GM18951 (cell line): ENCODE results near the gene TUBB2A.

Source experiments
- POLR2A ChIP-seq: IDR thresholded peaks from 4 replicates; pipeline ENCODE4 v1.6.1; 2011; ENCODE audit warnings: mild to moderate bottlenecking; ENCODE audit not compliant: insufficient read length, insufficient read depth; ENCODE audit errors: extremely low read depth
- in situ Hi-C: fragments of 300-500 bp; cut with MboI; formaldehyde crosslinking; loops from one replicate; pipeline ENCODE4 v1.12.0; 2022; ENCODE audit warnings: low sequenced_read_pairs, mixed read lengths, inconsistent platforms; ENCODE audit not compliant: unreplicated experiment

TUBB2A gene

DNA sequence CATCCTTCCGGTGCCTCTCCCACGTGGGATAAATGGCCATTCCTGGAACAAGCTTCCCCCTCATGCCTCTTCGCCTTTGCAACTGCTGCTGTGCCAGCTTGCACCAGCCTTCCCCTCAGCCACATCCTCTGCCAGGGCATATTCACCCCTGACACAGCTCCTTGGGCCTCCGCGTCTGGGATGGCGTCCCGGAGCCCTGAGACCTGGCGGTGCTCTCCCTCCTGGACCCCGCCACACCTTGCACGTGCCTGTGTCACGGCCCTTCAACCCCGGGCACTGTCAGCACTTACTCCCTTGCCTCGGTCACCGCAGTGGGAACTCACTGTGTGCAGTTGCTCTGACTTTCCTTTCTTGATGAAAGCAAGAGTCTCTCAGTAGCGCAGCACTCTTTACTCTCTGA lies 25.6 kb downstream of the TUBB2A start:
- no peak for TF ChIP-seq POLR2A
- in situ Hi-C loops: no loop called here

DNA sequence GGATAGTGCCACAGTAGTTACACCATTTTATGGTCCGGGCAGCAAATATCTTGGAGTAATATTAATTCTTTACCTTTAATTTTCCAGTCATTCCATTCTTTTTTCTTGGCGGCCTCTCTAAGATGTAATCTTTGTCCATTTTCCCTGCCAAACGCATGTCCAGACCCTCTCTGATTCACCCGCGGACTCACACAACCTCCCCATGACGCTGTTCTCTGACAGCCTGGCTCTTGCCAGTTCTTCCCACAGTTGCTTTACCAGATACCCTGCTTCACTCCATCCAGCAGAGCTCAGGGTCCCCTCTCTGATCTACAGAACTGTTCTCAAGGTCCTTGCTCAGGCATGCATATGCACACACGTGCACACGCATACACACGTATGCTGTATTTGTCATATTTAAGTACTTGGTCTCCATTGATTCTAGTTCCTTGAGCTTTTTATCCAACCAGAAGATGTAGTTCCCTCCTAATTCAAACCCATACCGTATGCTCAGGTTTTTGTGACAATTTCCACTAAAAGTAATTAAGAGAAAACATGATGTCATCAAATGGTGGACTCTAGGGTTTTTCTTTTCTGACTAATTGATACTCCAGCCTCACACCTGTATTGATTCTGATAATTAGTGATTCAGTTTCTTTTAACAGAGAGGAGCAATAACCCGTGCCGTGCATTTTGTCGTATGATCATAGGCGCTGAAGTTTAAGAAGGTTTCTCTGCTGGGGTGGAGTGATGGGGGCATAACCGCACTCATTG lies 28.8 kb downstream of the TUBB2A start:
- in situ Hi-C loops: loop anchor here (10.0 kb wide), 1 partner anchor 126 kb away; the partner anchor contains the start of gene PSMG4

DNA sequence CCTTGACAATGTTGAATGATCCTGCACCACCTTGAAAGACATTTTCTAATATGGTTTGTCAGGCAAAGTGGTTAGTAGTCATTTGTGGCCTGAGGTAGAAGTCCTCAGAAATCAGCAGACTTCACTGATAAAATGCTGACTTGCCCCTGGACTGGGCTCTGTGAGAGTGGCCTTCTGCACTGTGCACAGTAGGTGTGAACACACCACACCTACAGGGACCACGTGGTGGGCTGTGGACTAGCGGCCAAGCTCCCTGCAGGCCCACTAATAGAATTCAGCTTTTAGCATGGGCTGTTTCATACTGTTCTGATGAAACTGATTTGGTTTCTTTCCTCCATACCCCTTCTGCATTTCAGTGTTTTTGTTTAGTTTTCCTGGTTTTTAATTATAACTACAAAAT lies 31.5 kb downstream of the TUBB2A start:
- in situ Hi-C loops: loop anchor here (10.0 kb wide), 1 partner anchor 129 kb away; the partner anchor contains the start of gene PSMG4
- no peak for TF ChIP-seq POLR2A

More for the DNA sequence above, 28.8 kb downstream of the TUBB2A start:
- no peak for TF ChIP-seq POLR2A

DNA sequence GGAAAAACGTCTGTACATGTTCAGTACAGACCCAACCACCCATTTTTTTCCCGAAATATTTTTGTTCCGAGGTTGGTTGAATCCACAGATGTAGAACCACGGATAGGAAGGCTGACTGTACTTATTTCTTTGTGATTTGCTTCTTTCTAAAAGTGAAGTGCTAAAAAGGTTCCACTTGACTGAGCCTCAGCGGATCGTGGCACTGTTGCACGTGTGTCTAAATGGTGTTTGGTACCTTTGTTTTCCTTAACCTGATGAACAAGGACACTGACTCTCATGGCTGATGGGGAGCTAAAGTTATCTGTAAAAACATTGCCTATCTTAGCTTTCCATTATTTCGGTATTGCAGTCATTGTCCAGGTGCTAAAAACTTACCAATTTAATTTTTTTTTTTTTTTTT lies 32.7 kb downstream of the TUBB2A start:
- in situ Hi-C loops: loop anchor here (10.0 kb wide), 1 partner anchor 130 kb away; the partner anchor contains the start of gene PSMG4
- TF ChIP-seq POLR2A: no peak

DNA sequence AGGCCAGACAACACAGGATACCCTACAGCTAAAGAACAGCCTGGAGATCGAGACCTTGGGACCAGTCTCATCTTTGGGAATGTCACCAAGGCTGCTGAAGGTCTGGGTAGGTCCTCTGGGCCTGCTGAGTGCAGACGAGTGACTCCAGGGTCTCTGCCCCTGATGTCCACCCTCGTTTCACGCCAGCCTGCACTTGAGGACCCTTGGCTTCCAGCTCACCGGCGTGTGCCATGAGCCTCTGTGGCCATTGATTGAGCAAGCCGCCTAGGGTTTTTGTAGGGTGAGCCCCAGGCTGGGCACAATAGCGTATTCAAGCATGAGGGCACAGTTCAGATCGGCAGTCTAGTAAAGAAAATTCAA lies 34.5 kb downstream of the TUBB2A start:
- no peak for TF ChIP-seq POLR2A
- in situ Hi-C loops: loop anchor here (10.0 kb wide), 1 partner anchor 132 kb away; the partner anchor contains the start of gene PSMG4

DNA sequence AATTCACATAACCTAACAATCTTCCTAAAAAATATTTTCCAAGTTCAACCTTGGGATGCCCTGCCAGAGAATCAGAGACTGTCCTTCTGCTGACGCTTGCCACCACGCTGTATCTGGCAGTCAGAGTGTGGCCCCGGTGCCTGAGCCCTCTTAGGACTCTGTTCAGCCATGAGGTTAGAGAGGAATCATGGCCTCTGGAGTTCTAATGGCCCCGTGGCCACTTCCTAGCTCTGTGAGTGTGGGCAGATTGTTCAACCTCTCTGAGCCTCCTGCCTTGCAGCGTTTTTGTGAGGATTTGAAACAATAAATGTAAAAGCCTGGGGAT lies 36.6 kb downstream of the TUBB2A start:
- in situ Hi-C loops: loop anchor here (10.0 kb wide), 1 partner anchor 134 kb away; the partner anchor contains the start of gene PSMG4
- TF ChIP-seq POLR2A: no peak

DNA sequence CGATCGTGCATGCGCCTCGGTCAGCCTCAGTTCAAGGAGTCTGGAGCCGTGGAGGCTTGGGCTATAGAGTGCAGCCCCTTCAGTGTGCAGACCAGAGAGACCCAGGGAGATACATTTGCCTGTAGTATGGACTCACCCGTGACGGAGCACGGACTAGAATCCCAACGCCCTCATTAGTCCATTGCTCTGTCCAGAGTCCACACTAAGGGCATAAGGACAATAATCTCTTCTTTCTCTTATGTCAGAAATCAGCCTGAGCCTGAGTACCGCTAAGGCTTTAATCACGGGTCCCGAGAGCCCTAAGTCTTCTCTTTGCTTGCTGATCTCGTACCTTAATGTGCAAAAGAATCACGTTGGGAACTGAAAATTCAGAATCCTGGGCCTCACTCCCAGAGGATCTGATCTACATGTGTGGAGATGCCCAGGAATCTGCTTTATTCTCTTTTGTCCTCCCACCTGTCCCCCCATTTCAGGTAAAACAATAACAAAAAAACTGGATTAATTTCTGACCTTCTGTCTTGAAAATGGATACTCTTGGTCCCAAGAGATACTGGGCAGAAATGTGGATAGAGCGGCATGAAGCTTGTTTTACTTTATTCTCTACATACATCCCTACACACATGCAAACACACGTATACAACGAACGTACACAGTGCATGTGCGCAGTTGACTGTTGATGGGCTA lies 38.2 kb downstream of the TUBB2A start:
- in situ Hi-C loops: no loop called here
- TF ChIP-seq POLR2A: no peak

DNA sequence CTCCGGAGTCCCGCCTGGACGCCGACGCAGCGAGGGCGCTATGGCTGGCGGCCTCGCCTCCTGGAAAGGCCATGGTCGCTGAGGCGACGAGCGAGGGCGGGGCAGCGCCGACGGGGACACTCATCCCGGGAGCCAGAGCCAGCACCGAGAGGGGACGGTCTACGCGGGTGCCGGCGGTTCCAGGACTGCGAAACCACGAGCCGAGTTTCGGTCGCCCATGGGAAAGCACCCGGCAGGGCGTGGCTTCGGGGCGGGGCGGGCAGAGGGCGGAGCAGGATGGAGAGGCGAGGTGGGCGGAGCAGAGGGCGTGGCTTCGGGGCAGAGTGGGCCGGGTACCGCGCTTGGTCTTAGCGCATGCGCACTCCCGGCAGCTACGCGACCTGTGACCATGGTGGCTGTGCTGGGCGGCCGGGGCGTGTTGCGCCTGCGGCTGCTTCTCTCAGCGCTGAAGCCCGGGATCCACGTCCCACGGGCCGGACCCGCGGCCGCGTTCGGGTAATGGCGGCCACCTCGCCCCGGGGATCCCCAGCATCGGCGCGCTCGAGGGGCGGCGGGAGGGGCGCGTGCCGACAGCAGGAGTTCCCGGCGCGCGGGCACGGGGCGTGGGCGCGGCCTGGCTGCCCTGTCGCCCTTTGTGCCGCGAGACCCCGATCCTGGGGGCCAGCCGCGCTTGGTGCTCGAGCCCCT lies 38.8 kb downstream of the TUBB2A start, which contains the start of gene BPHL:
TSS of gene BPHL (plus strand) at position 359 of the 687 bp plus-strand sequence. CDS start at position 389, 30 bp downstream.
- in situ Hi-C loops: no loop called here
- peak; percentile 84 for TF ChIP-seq POLR2A

DNA sequence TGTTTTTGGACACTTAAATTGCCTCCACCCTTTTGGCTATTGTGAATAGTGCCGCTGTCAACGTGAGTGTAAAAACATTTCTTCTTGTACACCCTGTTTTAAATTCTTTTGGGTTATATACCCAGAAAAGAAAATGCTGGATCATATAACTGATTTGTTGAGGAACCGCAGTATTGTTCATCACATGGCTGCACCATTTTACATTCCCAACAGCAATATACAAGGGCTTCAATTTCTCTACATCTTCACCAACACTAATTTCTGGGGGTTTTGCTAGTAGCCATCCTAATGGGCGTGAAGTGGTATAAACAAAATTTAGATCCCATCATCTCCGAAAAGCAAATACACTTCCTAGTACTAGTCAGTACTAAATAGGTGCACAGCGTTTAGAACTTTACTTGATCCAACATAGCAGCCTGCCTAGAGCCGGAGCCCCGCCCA lies 39.4 kb downstream of the TUBB2A start:
- in situ Hi-C loops: no loop called here
- no peak for TF ChIP-seq POLR2A

DNA sequence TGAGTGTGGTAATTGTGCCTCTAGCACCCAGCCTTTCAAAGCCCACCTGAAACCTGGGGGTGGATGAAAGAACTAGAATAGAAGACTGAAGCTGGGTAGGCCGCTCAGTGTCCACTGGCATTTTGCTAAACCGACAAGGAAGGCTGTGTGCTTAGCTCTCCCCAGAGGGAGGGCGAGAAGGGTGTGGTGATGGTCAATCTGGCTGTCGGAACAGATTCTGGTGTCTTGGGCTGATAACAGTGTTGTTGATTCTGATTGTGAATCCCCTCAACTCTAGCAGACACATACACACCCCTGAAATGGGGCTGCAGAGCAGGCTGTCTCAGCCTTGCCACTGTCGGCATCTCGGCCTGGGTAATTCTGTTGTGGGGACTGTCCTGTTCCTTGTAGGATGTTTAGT lies 43.0 kb downstream of the TUBB2A start:
- in situ Hi-C loops: no loop called here
- no peak for TF ChIP-seq POLR2A

DNA sequence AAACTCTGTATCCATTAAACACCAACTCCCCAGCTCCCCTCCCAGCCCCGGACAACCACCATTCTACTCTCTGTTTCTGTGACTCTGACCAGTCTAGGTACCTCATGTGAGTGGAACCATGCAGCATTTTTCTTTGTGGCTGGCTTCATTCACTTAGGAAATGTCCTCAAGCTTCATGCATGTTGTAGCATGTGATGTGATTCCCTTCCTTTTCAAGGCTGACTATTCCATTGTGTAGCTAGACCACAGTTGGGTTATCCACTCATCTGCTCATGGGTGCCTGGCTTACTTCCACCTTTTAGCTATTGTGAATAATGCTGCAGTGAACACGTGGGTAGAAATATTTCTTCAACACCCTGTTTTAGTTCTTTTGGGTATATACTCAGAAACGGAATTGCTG lies 47.6 kb downstream of the TUBB2A start:
- TF ChIP-seq POLR2A: no peak
- in situ Hi-C loops: no loop called here

DNA sequence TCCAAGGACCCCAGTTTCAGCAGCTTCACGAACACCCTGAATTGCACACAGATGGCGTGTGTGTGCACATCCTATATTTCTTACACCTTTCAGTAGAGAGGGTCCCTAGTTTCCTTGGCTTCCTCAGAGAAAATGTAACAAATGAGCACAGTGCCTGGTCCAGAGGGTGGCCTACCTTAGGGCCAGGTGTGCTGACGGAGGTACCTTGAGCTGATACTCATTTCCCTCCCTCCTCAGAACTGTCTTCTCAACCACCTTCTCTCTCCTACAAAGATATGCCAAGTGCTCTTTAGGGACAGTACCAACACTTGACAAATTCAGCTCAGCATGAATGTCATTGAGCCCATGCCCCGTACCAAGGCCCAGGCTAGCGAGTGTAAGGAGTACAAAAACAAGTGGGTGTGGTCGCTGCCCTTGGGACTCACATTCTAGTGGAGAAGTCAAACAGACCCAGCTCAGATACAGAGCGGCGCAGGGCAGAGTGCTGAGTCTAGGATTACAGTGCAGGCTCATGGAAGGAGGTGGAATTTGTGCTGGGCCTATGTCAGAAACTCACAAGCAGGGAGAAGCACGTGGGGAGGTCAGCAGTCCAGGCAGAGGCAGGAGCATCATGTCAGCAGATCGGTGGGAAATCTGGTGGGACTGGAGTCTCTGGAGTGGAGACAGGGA lies 48.5 kb downstream of the TUBB2A start:
- in situ Hi-C loops: no loop called here
- TF ChIP-seq POLR2A: no peak
